Embryonic facial prominence (tissue), 1 donor: Measurements from ENCODE around the gene CHRNA1.
"Not testable (repeated sequence)": the region's sequence is repeated elsewhere in the genome, so short reads cannot be mapped to it uniquely, and the experiment has no call there.

Experiments used
- DNase-seq: peaks from one replicate; pipeline ENCODE4 v3.0.0-alpha.2; 2016; ENCODE audit errors: extremely low spot score

The CHRNA1 gene

DNA sequence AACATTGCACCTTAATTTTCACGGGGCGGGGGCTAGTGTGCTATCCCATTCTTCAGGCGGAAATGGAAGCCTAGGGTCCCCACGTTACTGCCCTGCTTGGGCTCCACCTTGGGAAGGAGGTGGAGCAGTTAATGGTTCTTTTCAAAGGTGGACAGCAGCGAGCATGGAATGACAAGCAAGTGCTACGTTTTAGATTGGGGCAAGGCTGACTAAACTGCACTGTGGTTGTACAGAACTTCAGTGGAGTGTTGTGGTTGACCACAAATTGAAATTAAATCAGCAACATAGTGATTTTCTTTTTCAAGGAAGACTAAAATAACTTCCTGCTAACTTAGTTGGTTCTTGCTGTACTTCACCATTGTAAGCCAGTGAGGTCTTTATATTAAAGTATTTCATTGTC lies 47.0 kb downstream of the CHRNA1 start:
- no peak for DNase-seq

DNA sequence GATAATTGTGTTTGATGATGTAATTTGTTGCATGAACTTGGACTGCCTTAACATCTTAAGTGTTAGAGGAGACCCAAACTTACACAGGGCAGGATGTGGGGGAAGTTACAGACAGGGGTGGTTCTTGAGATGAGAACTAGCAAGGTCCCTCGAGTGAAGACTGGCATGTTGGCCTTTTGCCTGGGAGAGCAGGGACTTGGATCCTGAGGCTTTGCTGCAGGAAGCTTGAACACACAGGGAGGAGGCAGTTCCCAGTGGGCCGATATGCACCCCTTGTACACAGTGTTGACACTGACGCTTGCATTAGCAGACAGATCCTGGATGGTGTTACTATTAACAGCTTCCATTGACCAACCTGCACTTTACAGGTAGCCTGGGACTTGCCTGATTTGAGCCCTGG lies 47.5 kb downstream of the CHRNA1 start:
- DNase-seq: no peak

- no peak for DNase-seq
Measured at GRCh38 chr2:174713686-174714085, 50.6 kb downstream of the CHRNA1 start.

DNA sequence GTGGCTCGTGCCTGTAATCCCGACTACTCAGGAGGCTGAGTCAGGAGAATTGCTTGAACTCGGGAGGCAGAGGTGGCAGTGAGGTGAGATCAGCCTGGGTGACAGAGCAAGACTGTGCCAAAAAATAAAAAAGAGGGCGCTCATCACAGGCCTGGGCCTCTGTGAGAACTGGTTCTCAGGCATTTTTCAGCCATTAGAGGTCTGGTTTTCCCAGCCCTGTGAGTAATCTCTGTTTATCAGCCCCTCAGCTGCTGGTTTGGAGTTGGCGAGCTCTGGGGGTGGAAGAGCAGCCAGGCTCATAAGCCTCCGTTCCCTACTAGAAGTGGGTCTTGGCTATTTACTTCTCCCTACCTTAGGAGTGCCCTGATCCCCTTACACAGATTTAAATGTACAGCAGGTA lies 53.1 kb downstream of the CHRNA1 start:
- no peak for DNase-seq

- not testable (repeated sequence) for DNase-seq
Measured at GRCh38 chr2:174709416-174710004, 54.8 kb downstream of the CHRNA1 start.

DNA sequence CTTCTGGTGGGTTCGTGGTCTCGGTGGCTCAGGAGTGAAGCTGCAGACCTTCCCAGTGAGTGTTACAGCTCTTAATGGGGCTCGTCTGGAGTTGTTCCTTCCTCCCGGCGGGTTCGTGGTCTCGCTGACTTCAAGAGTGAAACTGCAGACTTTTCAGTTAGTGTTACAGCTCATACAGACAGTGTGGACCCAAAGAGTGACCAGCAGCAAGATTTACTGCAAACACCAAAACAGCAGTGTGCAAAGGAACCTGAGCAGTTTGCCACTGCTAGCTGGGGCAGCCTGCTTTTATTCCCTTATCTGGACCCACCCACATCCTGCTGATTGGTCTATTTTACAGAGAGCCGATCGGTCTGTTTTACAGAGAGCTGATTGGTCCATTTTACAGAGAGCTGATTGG lies 55.6 kb downstream of the CHRNA1 start:
- no peak for DNase-seq

DNA sequence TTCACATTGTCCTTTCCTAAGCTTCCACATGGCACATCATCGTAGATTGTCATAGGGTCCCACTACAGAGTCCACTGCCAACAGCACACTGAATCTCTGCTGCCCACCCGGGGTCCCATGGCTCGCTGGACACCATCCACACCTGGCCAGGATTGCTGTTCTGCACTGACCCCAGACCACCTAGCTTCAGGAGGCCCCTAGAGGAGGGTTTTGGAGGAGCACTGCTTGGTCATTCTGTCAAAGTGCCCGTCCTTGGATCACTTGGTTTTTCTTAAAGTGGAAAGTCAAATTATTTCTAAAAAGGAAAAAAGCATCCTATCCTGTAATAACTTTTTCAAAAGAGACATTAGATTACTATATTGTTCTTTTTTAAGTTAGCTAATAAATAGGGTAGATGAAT lies 59.0 kb downstream of the CHRNA1 start:
- no peak for DNase-seq

DNA sequence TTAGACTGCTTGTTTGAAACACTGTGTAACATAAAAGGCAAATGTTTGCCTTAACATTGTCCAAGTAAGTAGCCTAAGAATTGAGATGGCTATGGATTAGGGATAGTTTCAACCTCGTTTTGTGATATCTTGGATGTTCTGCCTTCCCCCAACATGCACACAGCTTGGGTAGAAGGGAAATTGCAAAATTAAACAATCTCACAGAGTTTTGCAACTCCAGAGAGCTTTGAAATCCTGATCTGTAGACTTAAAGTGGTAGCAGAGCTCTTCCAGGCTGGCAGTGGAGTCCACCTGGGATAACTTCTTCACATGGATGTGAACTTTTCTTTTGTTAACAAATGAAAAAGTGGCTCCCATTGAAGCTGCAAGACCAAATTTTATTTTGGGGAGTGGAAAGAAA lies 59.6 kb downstream of the CHRNA1 start:
- no peak for DNase-seq

DNA sequence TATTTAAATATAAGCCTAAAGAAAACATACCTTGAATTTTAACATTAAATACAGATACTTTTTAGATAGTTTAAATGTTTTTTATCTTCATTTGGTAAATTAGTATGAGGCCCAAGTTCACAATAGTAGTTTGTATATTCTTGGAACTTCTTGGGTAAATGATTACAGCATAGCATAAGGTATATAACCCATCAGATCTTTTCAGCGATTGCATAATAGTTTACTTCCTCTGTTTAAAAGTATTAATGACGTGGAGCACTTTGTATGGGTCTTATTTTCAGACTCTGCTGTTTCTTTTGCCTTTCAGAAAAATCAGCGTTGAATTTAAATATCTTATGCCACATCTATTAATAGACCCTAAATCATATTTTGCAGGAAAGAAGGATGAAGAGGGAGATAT lies 60.2 kb downstream of the CHRNA1 start:
- no peak for DNase-seq

- no peak for DNase-seq
Measured at GRCh38 chr2:174703430-174703829, 60.8 kb downstream of the CHRNA1 start.

DNA sequence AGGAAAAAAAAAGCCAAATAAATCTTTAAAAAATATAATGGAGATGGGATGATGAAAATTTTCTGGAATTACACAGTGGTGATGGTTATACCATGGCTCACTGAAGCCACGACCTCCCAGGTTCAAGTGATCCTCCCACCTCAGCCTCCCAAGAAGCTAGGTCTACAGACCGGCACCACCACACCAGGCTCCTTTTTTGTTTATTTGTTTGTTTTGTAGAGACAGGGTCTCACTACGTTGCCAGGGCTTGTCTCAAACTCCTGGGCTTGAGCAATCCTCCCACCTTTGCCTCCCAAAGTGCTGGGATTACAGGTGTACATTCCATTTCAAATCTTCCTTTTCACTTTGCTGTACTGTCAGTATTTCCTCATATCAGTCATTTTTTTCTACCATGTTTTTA lies 61.7 kb downstream of the CHRNA1 start:
- DNase-seq: no peak

DNA sequence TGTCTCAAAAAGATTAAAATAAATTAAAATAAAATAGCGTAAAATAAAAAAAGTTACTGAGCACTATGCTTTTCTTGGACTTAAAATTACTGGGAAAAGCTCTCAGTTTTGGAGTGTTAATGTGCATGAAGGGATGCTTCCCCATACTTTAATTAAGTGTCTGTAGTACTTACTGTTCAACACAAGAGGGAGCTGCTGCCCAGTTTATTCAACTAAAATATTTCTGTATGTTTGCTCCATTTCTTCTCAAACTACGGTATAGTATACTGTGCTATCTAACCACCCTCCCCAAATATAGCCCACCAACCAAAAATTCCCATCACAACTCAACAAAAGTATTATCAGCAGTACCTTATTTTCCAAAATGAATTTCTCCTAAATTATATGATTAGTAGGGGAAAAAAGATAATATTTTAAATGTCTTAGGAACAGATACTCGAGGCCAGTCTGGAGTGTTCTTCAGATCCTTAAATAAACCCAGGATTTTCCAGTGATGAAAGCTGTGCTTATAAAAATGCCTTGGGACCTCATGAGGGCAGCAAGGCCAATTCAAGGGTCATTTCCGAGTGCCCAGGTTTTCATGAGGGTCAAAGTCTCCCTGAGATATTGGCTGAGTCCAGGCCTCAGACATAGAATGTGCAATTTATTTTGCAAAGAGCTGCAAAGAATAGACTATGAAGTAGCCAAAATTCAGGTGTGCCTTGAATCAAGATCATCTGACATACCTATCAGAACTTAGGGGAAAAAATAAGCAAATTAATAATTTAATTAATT lies 64.1 kb downstream of the CHRNA1 start:
- DNase-seq: peak; percentile 68
